Measurements from ENCODE around the gene ELL.

The ELL gene

DNA sequence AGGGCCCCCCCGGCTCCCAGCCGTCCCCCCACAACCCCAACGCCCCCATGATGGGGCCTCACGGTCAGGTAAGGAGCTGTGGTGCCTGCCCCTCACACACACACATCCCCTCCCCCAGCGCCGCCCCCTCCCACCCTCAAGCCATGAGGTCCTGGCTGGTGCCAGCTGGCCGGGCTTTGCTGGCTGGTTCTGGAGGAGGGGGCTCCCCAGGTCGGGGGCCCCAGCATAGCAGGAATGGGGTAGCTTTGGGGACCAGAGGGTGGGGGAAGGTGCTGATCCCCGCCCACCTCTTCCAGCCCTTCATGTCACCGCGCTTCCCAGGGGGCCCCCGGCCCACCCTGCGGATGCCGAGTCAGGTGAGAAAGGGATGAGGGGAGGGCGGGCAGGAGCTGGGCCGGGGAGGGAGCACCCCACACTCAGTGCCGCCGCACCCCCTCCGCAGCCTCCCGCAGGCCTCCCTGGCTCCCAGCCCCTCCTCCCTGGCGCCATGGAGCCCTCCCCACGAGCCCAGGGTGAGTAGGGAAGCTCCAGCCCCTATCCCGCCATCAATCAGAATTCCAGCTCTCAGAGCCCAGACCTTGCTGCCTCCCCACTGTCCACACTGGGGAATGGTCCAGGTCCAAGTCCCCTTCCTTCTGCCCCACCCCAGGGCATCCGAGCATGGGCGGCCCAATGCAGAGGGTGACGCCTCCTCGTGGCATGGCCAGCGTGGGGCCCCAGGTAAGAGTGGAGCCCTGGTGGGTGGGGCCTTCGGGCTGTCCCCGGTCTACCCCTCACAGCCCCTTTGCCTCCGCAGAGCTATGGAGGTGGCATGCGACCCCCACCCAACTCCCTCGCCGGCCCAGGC lies 90.3 kb downstream of the ELL start:
- DNase-seq: no peak

DNA sequence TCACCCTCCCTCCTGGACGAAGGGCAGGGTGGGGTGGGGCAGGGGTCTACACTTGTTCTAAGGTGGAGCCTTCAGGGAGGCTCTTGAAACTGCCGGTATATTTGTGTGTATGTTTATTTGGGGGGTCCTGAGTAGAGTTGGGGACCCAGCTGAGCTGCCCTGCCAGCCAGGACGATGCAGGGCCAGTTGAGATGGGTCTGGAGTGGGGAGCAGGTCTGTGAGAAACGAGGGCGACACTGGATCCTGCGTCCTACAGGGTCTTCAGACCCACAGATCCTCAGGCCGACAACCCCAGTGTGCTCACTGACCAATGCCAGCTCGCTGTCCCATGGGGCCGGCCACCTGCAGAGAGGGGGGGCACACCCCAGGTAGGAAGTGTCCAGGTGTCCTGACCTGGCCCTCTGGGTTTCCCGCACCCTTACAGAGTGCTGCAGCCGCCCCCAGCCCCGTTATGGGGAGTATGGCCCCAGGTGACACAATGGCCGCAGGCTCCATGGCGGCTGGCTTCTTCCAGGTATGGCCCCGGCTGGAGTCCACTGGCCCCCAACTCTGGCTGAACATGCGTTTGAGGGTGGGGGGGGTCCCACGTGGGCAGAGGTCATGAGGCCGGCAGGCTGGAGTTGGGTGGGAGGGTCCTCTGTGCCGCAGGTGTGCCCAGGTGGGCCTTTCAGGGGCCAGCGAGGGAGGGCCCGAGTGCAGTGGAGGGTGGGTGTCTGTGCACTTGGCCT lies 91.3 kb downstream of the ELL start:
- no peak for DNase-seq

DNA sequence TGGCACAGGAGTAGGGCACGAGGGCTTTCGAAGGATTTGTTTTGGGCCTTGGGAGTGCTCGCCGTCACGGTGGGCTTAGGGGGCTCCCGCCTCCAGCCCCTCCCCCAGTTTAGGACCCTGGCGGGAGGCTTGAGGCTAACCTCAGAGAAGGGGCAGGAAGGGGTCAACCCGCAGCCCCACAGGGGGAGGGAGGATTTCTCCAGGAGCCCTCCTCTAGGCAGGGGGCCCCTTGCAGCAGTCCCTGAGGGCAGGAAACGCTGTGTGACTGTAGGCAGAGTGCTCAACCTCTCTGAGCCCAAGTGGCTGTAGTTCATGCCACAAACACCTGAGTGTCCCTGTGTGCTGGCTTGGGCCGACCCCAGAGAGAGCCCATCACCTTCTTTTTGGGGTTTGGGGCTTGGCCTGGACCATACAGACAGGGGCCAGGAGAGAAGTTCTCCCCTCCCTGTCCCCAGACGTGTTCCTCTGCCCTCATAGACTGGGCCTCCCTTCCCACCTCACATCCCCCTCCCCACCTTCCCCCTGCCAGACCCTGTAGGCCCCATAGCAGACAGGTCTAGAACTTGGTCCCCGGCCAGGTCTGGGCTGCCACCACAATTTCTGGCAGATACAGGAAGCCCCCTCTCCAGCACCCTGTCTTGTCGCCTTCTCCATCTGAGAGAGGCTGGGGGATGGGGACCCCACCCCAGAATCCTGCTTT lies 92.0 kb downstream of the ELL start:
- DNase-seq: no peak

DNA sequence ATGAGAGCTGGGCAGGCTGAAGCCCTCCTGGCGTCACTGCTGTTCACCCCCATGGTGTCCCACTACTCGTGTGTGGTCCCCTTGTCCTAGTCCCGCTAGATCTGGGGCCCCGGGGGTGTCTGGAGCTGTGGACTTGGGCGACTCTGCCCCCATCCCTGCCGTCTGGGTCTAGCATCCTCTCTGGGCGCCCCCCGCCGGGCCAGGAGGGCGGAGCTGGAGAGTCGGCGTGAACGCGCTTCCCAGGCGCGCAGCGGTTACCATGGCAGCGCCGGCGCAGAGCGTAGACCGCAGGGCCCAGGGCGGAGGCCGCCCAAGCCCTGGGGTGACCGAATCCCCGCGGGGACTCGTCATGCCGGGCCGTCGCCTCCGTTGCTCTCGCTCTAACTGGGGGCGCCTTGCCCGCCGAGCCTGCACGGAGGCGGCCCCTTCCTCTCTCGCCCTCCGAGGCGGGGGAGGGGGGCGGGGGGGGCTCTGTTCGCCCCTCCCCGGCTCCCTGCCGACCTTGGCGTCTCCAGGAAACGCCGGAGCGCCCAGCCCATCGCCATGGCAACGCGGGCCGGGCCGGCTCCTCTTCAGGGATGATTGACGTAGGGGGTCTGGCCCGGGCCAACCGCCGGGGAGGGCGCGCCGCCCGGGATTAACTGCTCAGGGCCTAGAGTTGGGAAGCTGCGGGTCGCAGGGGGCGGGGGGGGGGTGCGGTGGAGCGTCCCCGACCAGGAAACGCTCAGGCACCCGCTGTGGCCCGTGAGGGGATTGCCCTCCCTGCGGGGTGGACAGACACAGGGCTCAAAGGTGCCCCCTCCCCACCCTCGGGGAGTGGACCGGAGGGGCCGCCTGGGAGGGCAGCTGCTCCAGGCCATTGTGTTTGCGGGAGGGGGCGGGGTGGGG lies 92.8 kb downstream of the ELL start:
- peak; percentile 66 for DNase-seq

DNA sequence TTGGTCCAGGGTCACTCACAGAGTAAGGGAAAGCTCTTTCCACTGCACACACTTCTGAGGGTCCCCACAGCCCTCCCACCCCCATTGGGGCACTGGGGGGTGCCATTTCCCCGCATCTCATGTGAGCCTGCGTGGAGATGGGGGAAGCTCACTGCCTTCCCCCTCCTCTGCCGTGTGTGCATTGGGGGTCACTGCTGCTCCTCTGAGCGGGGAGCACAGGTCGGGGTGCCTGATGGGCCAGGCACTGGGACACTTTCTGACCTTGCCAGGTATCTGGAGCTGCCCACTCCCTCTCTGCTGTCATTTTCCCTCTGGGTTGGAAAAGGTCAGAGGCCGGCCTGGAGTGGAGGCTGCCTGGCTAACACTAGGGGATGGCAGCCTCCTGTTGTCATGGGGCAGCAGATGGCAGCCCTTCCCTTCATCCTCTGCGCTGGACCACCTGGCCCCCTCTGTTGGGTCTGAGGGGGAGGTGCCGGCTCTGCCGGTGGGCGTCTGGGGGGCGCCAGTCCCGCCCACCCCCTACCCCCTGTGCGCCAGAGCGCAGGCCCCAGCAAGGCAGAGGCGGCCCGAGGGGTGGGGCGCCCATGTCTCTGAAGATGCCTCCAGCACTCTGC lies 93.6 kb downstream of the ELL start:
- DNase-seq: no peak

DNA sequence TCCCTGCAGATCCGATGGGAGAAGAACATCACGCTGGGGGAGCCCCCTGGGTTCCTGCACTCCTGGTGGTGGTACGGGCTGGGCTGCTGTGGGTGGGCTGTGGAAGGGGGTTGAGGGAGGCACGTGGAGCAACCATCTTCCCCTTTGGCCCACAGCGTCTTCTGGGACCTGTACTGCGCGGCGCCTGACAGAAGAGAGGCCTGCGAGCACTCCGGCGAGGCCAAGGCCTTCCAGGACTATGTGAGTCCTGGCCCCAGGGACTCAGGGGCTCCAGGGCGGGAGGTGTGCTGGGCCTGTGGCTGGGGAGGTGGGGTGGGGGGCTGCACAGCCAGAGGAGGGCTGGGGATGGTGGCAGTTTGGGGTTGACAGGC lies 94.1 kb downstream of the ELL start:
- DNase-seq: no peak

DNA sequence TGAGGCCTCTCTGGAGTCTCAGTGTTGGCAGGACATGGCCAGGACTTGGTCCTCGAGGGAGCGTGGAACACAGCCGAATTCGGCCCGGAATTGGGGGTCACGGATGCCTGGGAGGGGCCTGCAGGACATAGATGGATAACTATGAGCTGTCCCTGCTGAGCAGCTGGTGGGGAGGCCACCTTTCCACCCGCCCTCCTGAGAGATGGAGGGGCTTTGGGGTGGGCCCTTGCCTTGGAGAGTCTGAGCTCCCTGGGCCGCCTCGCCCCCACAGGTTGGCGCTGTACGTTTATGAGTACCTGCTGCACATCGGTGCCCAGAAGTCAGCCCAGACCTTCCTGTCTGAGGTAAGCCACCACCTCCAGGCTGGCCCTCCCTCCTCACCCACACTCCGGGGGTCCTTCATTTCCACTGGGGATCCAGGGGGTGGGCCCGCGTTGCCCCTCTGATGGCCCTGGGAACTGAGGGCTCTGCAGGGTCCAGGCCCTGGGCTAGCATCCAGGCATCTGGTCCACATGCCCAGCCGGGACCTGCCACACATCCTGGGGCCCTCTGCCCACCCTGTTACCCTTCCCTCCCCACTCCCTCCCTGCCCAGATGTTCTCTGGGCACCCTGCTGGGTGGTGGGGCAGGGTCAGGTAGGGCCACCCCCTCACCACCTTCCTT lies 94.7 kb downstream of the ELL start:
- no peak for DNase-seq

DNA sequence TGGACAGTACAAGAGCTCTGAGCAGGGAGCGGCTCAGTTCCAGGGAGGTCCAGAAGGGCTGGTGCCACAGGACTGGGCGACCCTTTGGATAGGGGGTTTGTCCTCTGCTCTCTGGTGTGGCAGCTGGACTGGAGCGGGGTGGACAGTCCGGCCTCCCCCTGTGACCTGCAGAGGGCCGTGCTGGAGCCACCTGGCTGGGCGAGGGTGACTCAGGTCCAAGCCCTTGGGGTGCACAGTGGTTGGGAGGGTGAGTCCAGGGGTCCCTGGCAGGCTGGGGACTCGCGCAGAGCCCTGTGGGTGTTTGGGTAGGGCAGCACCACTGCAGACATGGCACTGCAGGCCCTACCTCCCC lies 95.5 kb downstream of the ELL start:
- no peak for DNase-seq

DNA sequence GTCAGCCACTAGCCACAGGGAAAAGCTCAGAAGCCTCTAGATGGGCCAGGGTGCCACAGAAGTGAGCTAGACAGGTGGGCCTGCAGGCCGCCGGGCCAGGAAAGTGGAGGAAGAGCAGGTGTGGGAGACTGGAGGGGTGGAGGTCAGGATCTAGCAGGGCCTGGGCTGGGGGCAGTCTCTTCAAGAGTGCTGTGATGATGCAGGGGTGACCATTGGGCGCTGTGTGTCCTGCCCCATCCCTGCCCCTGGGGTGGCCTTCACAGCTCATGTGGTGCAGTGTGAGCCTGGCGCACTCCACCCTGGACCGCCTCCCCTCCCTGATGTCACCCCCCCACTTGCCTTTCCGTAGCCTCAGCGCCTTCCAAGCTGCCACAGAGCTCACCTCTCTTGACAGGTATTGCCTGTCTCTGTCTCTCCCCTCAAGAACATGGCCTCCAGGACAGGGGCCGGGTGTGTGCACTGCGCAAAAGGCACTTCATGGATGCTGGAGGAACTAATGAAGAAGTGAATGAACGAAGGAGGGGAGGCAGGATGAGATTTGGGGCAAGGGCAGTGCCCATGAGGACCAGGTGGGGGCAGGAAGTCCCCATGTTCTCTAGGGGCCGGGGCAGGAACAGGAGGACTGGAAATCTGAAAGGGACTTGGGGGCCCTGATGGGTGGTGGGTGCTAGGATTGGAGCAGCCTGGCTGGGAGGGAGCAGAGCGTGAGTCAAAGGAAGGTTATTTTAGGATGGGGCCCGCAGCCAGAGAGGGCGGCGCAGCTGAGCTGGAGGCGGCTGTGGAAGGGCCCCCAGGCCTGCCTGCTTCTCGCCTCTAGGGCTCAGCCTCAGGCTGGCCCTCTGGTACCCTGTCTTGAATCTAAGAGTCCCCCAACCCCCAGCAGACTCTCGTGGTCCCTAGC lies 96.1 kb downstream of the ELL start:
- DNase-seq: no peak

DNA sequence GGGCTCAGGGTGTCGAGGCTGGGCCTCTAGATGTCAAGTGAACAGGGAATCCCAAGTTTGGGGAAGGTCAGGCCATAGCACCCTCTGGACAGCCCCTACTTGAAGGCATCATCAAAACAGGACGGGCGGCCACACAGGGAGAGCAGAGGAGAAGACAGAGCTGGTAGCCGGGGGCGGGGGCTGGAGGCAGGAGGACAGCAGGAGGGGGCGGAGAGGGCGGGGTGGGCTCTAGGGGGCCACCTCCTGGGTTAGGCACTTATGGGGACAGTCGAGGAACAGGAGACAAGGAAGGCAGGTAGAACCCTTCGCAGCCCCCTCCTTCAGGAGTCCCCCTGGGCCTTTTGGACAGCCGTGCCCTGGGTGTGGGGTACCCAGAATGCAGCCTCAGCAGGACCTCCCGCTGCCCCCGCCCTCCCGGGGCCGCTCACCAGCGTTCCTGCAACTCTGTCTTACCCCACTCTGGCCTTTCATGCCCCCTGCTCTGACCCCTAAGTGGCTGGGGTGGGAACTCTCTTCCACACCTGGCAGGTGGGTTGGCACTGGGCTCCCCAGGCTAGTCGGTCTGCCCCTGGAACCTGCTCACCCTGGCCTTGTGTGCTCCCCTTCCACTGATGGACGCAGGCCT lies 96.9 kb downstream of the ELL start:
- DNase-seq: no peak

DNA sequence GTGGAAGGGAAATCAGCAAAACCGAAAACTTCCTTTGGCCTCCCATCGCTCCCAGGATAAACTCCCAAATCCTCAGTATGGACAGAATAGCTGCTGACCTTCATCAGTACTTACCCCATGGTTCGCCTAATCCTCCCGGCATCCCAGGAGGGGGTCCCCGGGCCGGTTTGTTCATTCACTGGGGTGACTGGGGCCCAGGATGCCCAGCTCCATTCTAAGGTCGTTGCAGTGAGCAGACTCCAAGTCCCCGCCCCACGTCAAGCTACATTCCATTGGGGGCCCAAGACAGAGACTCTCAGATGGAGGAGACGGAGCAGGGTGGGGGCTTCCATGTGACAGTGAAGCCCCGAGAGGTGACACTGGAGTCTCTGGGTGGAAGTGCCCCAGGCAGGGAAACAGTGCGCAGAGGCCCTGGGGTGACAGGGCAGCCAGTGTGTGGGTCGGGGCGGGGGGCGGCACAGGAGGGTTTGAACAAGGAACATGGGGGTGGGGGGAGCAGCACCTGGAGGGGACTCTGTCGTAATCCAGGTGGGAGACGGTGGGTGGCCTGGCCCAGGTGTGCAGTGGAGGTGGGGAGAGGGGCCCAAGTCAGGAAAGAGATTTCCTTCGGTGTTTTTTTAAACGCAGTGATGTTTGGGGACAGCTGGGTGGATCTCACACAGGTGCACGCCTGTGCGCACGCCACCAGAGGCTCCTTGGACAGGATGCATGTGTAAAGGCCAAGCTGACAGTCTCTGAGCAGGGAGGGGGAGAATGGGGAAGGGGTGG lies 97.6 kb downstream of the ELL start:
- DNase-seq: no peak

DNA sequence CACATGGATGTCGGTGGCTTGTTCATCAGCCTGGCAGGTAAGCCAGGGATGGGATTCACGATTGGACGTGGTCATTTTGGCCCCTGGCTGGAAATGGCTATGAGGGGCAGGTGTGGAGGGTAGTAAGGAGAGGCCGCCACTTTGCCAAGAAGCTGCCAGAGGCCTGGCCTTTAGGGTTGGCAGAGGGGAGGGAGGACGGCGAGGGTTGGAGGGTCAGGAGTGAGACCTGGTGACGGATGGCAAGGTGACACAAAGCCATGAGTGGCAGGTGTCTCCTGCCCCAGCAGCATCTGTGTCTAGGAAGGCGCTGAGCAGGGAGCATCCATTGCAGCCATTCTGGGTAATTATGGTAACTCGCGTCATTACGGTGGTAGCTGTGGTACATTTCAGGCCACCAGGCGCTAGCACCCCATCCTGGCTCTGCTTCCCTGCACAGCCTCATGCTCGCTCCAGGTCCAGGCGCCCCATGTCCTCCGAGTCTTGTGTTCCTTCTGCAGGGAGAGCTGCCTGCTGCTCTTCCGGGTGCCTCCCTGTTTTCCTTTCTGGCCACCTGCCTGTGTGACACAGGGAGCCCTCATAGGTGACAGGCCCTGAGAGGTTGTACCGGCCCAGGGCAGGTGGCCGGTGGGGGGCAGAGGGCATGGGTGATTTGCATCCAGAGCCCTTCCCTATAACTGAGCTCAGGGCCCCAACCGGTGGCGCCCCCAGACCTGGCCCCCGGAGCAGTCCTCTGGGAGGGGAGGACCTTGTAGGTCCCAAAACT lies 98.4 kb downstream of the ELL start:
- no peak for DNase-seq

DNA sequence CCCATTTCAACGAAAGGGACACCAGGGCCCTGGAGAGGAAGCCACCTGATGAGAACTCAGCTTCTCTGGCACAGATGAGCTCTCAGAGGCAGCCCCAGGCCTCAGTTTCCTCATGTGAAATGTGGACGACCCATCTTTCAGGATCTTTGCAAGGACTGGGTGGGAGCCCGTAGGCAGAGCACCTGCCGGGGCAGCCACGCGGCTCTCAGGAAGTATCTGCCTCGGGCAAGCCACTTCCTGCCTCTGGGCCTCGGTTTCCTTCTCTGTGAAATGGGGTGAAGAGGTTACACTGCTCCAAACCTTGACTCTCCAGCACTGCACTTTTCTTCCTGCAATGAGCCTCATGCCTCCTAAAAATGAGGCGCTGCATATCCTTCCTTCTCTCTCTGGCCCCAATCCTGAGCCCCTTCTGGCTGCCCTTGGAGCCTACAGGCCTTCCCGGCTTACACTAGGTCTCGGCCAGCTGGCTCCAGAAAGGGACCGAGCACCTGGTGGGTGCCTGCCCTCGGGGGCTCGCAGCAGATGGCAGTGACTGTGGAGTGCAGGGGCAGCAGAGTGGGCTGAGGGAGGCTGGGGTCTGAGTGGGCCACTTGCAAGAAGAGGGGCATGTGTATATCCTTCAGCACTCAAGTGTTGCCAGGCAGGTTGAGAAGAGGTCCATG lies 99.2 kb downstream of the ELL start:
- DNase-seq: no peak

DNA sequence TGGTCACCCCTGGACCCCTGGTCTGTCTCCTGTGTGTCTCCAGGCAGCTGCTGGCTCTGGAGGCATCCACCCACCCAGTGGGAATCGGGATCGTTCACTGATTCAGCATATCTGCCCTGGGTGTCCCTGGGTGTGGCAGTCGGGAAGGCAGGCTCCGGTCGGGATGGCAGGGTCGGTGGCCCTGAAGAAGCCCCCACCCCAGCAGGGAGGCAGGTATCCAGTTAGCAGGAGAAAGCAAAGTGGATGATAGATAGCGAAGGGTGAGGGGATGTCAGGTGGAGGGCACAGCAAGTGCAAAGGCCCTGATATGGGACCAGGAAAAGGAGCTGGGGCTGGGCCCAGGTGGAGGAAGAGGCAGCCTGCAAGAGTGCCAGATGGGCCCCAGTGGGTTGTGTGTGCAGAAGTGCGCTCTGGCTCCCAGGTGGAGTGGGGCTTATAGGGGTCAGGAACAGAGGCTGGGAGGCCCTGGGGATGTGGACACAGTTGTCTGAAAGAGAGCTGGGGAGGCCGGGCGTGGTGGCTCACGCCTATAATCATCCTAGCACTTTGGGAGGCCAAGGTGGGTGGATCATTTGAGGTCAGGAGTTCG lies 100.4 kb downstream of the ELL start:
- no peak for DNase-seq

DNA sequence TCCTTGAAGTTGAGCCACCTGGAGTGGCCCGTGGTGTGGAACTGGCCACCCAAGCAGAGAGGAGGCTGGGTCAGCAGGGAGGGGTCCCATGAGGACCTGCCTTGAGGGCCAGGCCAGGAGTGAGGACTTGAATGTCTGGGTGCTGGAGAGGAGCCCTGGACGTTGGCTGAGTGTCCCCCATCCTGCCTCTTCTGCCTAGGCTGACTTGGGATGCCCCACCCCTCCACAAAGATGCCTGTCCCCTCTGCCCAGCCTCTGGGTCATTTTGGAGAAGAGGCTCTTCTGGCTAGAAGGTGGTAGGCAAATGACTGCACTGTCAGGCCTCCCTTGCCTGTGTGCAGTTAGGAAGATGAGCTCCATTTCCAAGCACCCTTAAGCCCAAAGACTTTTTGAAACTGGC lies 100.9 kb downstream of the ELL start:
- DNase-seq: no peak

DNA sequence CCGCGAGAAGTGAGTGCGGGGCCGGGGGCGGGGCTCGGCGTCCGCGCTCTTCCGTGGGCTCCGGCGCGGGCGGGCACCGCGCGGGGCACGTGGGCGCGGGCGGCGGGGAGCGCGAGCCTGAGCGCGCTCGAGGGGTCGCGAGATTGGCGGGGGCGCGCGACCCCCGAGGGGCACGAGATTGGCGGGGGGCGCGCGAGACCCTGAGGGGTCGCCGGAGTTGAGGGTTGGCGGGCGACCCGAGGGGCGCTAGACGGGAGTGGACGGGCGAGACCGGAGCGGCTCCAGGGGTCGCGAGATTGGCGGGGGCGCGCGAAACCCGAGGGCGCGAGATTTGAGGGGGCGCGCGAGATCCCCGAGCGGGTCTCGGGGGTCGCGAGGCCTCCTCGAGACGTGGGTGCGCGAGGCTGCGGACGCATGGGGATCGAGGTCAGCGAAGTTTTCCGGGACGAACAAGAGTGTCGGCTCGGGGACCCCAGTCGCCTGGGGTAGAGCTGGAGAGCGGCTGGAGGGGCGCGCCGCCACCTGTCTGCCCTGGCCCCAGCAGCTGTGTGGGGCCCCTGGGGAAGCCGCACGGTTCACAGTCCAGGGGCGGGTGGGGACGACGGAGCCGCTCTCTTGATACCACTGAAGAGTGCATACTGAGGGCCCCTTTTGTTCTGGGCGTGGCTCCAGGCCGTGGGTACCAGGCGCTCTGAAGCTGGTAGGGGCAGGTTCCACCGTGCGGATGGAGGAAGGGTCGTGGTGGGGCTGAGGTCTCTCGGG lies 102.0 kb downstream of the ELL start:
- no peak for DNase-seq

DNA sequence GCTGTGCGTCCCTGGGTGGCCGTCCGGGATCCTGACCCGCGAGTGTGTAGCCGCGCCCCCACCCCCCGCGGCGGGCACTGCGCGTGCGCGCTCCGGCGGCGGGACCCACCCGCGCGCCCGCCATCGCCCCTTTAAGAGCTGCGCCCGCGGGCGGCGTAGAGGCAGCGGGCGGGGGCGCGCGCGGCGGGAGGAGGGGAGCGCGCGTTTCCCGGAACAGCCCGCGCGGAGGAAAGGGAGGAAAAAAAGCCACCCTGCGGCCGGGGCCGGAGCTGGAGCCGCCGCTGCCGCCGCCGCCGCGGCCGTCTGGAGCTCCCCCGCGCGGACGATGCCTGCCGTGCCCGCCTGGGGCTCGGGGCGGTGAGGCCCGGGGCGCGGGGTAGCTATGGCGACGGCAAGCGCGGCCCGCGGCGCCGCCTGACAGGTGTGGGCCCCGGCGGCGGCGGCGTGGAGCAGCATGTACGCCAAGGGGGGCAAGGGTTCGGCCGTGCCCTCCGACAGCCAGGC lies 102.6 kb downstream of the ELL start, which contains the start of gene SSBP4:
Gene SSBP4 (plus strand): TSS at position 204 of the 504 bp plus-strand sequence. CDS start 251 bp downstream, at position 455.
- peak; percentile 66 for DNase-seq

Measured in stimulated activated CD4-positive, alpha-beta T cell treated with anti-CD3 and anti-CD28 coated beads, Interleukin-12 subunit alpha, Interleukin-12 subunit beta, amount 100 ng/mL, for 4 hours (primary cell).